GM19372 (cell line): ENCODE results near the gene HOXA7.

Source experiments
- ATAC-seq: cut with Tn5 transposase; IDR thresholded peaks from one replicate; pipeline ENCODE4 v1.9.1; 2021; ENCODE audit warnings: mild to moderate bottlenecking, low read depth, moderate library complexity; ENCODE audit not compliant: unreplicated experiment

HOXA7 gene

DNA sequence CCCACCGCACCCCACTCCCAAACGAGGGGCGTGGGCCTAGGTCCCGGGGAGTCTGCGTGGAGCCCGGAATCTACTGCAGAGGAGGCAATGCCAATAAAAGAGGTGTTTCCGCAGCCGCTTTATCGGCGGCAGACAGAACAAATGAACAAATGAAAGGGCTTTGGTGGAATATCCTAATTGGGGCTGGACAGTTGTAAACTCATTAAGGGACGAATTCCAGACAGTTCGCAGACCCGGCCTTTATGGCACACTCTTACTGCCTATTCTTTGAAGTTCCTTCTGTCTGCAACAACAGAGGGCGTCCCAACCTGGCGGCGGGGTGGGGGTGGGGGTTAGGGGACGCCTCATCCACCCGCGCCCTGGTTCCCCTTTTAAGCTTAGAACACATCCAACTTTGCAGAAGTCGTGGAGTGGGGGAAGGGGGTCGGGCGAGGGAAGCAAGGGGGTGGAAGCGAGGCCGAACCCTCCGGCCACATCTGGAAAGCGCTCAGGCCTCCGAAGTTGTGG lies 4.8 kb upstream of the HOXA7 start:
- ATAC-seq: no peak

DNA sequence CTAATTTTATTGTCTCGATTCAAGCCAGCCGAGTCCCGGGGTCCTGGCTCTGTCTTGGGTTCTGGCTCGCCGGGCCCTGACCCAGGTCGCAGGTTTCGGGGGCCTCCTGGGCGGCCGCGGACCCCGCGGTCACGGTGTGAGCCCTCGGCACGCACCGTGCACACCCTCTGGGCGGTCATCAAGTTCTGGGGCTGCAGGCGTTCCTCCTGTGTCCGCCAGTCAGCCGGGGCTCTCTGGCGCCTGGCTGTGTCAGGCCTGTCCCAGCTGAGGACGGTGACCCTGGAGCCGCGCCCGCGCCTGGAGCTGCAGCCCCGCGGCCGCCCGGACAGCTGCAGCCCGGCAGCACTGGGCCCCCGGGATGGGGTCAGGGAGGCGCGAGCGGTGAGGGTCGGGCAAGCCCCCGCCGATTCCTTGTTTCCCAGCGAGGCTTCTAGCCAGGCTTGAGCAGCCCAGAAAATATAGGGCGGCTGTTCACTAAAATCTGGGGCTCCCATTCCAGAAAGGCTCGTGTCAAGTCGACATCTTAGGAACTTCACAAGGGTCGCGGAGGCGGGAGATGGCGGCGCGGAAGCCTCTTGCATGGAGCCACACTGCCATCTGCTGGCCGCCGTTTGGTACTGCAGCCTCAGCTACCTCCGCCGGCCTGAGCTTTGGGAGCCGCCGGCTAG lies 4.2 kb upstream of the HOXA7 start:
- peak; percentile 54 for ATAC-seq

DNA sequence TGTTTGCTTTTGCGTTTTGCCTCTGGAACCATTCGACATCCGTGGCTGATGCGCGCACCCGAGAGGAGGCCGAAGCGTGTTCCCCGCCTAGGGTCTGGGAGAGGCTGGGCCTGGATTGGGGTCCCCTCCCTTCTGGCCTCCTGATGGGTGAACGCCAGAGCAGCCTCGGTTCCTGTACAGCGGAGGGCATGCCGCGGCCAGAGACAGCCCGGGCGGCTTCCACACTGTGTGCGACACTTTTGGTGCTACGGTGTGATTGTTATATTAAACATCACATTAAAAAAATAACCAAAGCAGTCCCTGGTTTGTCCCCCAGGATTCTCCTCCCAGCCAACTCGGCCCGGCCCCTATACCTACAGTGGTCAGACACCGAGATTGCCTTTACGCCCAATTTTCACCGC lies 3.7 kb upstream of the HOXA7 start:
- ATAC-seq: peak; percentile 19

DNA sequence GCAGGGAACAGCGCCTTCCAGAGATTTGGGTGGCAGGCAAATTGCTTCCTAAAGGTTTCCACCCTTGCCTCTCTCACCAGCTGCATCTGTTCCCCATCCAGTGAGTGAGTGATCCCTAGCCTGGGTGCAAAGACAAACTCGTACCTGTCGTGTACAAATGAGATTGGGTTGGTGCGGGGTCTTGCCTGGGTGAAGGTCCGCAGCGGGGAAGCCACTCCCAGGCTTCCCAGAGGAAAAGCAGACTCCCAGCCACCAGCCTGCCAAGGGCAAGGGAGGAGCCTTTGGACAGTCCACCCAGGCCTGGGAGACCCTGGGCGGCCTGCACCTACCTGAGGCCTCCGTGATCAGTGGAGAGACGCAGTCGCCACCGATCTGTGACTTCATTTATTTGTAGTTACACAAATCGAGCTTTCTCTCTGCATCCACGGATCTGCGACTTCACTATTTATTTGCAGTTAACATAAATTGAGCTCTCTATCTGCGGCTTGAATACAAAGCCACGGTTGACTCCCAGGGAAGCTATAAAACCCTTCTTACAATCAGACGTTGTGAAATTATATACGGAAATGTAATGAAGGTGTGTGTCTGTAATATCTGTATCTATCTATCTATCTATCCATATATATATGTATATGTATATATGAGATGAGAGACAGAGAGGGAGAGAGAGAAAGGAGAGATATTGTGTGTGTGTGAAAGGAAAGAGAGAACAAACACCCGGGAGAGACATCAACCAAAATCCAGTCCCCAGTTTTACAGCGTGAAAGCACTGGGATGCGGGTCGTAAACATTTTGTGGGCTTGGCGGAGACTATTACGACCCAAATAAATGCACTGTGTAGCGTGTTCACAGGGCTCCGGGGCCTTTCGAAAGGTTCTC lies 3.0 kb upstream of the HOXA7 start:
- ATAC-seq: no peak

DNA sequence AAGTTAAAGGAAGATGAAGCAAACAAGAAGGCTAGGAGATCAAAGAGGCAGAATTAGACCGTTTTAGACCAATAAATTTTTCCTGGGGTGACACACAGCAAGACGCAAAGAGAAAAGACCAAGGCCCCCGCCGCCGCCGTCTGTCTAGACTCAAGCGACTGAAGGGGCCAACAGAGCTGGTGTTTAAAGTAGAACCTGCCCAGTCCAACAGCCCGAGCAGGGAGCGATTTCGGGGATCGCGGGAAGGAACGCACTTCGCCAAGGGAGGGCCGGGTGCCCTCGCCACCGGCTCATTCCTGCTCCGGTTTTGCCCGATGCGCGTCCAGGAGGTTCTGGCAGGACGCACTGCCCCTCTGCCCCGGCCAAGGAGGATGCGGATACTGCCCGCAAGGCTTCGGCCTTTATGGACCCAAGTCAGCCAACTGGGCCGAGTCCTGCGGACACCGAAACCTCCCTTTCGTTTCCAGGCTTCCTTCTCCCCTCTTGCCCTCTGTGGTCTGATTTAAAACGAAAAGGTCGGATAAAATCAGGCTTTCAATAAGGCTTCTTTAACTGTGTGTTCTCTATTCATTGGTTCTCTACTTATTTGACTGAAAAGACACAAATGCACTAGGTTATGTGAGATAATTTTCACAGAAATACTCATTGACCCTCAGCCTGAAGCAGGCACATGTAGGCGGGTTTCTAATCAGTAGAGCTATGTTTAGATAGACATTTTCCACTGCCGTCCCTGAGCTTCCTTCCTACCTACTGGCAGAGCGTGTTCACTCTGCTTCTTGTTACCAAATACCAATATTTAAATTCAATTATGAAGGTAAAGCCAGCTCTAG lies 2.2 kb upstream of the HOXA7 start:
- ATAC-seq: no peak

DNA sequence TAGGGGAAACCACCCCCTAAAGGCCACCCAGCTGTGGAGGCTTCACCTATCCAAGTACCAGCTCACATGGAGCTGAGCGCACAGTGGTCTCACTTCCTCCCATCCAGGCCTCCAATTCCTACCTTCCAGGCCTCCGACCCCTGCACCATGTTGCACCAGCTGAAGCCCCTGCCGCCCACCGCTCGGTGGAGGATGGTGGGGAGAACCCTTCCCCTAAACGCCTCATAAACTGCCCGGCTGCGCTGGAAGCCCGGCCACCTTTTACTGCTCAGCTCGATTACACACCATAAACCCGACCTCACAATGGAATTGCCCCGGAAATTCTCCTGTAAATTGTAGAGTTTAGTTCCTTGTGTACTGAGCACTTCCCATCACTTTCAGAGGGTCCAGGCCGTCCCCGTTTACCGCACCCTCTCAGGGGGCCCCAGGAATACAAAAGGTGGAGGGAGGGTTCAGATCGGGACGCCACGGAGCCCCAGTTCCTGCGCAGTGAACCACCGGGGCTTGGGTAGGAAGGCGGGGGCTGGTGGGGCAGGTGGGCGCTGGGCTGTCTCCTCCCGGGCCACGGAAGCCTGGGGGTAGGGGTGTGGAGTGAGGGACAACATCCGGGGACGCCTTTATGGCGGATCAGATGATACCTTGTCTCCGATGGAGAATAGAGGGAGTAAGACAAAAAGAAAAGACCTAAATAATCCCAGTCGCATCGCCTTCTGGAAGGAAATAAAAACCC lies 1.4 kb upstream of the HOXA7 start:
- no peak for ATAC-seq

DNA sequence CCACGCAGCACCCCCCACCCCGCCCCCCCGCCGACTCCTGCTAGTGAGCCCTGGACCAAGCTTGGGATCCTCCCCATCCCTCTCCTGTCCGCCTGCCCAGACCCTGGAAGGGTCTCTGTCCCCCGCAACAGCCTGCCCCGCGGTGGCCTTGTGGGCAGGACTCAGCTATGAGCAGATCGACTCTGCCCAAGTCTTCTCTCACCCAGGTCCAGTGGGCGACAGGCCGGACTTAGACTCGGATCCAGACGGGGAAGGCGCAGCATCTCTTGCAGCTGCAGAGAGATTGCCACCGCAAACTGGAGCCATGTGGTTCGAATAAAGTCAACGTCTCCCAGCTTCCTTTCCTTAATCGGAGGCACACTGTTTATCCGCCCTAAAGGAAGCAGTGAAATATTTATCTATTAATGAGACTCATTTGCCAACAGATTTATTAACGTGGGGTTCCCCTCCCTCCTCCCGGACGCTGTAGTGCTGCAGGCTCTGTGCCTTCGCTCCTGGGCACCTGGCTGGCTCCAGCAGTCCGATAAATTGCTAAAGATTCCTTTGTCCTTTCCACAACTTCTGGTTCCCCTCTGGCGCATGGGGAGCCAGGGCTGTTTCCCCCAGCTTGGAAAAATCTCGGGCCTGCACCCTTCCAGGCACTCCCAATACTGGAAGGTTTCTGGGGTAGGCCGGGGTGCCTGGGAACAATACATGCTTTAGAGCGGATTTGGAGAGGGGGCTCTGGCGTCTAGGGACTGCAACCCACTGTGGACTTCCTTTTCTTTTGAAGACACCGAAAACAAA lies 634 bp upstream of the HOXA7 start:
- ATAC-seq: no peak

DNA sequence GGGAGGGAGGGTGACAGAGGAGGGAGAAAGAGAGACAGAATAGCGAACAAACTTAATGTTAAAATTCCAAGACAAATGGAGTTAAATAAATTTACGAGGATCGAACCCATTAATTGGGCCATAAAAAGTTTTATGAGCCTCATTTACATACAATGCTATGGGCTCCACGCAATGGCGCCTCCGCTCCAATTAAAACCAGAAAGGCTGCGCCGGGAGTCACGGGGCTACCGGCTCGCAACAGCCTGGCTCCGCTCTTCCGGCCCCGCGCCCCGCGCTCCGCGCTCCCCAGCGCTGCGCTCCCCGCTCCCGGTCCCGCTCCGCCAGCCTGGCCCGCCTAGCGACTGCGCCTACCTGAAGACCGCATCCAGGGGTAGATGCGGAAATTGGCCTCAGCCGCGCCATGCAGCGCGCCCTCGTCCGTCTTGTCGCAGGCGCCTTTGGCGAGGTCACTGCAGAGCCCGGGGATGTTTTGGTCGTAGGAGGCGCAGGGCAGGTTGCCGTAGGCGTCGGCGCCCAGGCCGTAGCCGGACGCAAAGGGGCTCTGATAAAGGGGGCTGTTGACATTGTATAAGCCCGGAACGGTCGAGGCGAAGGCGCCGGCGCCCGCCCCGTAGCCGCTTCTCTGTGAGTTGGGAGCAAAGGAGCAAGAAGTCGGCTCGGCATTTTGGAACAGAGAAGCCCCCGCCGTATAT lies 513 bp downstream of the HOXA7 start:
- ATAC-seq: no peak

DNA sequence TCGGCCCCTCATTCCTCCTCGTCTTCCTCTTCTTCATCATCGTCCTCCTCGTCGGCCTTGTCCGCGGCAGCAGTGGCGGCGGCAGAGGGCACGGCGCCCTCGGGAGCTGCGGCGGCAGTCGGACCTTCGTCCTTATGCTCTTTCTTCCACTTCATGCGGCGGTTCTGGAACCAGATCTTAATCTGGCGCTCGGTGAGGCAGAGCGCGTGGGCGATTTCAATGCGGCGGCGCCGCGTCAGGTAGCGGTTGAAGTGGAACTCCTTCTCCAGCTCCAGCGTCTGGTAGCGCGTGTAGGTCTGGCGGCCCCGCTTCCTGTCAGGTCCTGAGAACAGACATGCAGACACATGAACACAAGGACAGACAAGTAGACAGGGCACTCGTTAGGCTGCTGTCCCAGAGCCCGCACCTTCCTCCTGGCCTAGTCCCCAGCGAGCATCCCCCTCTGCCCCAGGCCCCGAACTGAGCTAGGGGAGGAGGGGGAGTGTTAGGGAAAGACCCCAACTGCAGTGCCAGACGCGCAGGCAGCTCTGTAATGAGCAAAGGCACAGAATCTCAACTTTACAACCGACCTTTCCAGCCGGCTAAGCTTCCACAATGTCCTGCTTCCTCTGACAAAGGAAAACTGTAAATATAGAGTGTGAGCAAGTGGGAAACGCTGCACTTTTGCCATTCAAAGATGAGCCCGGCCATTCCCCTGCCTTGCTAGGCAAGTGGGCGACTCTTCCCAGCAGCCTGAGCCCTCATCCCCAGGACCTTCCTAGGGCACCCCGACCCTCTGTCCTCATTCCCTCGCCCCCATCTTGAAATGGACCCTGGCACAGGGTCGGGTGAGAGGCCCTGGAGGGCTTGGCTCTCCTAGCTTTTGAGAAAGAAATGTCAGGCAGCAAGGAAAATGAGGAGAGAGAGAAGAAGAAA lies 1.3 kb downstream of the HOXA7 start:
- ATAC-seq: no peak

DNA sequence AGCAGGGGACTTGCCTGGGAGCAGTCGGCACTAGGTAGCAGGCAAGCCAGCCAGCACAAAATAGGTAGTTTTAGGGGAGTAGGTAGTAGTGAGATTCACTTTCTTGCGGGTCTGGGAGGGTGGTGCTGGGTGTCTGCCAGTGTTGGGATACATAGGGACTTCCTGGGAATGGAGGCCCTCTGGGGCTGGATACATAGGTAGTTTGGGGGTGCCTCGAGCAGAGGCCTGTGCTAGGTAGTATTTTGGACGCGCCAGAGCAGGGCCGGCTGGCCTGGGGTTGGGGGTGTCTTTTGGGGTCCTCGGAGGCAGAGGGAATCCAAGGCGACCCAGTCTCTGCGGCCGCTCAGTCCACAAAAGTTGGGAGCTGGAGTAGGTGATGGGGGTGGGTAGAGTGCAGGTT lies 2.1 kb downstream of the HOXA7 start:
- no peak for ATAC-seq

DNA sequence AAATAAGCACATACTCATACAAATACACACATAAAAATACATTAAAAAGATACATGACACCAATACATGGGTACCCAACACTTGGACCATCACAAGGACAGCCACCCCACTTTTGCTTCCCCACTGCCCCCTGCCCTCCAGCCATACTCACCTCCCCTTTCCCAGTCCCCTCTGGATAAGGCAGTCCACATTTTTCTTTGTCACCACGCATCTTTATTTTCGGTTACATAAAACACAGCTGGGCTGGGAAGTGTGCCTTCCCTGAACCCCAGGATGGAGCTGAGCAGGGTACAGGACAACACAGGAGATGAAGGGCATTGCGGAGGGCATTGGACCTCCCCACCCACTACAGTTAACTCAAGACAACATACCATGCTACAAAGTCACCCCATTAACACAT lies 2.9 kb downstream of the HOXA7 start:
- ATAC-seq: no peak

DNA sequence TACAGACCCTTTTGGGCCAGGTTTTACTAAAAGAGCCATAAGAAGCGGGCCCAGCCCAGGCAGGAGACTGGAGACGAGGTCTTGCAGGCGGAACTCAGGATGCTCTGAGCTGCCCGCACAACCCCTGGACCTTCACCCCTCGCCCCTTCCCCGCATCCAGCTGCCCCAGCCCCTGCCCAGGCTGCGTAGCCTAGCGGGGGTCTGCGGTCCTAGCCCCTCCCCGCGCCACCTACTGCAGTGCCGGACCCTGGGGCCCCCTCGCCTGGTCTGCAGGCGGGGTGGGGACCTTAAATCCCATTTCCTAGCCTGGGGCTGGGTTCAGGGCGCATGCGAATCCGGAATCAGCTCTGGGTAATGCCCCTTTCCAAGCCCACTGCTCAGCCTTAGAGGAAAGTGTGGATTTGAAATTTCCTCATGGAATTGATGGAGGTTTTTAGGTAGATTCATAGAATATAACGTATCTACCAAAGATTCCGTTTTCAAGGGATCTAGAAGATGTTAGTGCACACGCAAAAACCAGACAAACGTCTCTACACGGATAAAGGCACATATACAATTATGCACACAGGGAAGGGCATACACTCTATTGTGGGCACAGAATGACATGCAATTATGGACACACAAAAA lies 3.5 kb downstream of the HOXA7 start:
- no peak for ATAC-seq

DNA sequence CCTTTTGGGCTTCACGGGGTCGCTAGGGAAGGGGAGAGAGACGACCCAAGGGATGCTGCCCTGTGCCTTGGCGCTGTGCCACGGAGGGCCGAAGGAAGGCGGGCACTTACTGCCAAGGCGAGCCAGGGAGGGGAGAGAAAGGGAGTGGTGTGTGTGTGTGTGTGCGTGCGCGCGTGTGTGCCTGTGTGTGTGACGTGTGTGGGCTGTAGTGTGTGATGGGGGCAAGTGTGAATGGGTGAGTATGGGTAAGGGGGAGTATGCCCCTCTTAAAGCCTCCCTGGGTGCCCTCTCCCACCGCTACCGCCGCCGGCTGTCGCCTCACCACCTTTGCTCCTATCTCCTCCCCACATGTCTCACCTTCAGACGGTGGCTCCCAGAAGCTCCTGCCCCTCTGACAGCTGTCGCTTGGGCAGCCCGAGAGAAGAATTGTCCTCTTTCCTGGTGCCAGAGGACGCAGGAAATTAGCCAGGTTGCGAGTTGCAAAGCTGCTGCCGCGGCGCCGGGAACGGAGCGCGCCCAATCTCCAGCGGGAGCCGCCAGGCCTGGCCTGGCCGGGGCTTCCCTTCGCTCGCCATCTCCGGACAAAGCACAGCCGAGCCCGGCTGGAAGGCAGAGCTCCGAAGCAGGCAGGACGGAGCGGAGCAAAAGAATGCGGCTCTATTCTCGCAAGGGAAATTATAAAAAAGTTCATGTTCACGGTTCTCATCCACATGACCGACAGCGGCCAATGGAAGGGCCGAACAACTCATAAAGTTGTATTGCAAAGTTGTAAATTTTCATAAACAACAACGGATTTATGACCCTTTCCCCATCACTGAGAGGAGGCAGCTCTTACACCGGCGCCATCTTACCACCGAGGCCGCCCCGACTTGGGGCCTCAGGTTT lies 4.3 kb downstream of the HOXA7 start, which contains the start of gene HOXA3:
Gene HOXA3, minus strand, starts transcription at position 653 of the 885 bp plus-strand sequence. CDS start 41,943 bp downstream, outside the sequence.
- no peak for ATAC-seq

DNA sequence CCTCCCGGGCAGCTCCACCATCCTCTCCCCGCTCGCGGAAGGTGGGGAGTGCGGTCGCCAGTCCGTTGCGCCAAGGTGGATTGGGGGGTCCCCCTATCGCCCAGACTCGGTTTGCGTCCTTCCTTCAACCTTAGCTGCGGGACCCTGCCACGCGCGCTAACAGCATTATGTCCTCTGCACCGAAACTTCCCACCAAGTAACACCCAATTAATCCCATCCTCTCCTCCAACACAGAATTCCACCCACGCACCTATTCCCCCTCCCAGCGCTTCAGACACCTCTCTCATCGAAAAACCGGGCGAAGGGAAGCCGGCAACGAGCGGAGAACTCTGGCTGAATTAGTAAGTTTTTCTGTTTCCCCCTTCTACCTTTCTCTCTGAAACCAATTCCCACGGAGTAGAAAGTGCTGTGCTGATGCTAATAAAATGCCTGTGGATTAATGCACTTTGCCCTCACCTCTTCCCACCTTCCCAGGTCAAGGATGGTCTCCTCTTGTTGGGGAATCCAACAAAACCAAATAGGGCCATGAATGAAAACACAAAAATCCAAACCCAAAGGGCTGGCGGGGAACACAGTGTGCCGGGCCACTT lies 5.0 kb downstream of the HOXA7 start:
- ATAC-seq: no peak

DNA sequence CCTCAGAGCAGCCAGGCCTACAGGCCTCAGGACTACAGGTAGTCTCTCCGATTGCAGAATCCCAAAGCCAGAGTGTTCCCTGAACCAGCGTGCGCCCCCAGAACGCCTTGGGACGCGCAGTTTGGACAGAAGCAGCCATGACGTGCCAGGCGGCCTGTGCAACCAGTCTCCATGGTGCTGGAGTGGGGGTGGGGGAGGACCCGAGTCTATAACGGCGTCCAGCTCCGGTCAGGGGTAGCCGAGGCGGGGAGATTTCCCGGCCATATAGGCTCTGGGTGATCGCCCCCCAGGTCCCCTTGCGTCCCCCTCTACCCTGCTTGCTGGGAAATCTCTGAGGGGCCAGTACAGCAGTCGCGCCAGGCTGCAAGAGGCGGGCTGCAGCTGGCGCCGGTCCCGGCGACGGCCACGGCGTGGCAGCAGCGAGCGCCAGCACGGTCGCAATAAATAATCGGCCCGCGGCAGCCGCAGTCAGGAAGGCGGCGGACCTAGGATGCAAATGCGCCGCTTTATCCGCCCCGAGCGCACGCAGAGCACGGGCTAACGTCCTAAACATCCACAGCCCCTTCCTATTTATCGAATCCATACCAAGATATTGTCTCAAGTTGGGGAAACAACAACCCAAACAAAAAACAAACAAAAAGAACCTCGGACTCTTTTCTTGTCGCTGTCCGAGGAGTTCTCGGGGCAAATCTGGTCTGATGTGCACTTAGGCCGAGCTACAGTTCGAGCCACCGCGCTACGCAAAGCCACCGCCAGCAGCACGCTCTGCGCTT lies 5.7 kb downstream of the HOXA7 start:
- peak; percentile 80 for ATAC-seq
